HepG2 (cell line): ENCODE measurements around the gene DAG1. TPM values are rescaled to one million over a fixed set of nuclear protein-coding genes. Genes with fewer than 3 reads are reported as not detected.
A peak's percentile ranks its signal among the peaks of the same experiment; 100 is the strongest.

ENCODE experiments used
- FOSL2 ChIP-seq: sonication (generic); formaldehyde crosslinking; IDR thresholded peaks from 2 replicates; pipeline ENCODE4 v1.4.0; 2020; ENCODE audit warnings: missing genetic modification reagents
- GFI1 ChIP-seq: sonication (generic); formaldehyde crosslinking; IDR thresholded peaks from 2 replicates; pipeline ENCODE4 v1.5.0; 2020; ENCODE audit warnings: missing genetic modification reagents, mild to moderate bottlenecking, borderline replicate concordance
- KLF12 ChIP-seq: sonication (generic); formaldehyde crosslinking; IDR thresholded peaks from 2 replicates; pipeline ENCODE4 v1.4.0; 2020; ENCODE audit warnings: missing genetic modification reagents, borderline replicate concordance
- MAX ChIP-seq: IDR thresholded peaks from 2 replicates; pipeline ENCODE4 v1.6.1; 2012; ENCODE audit warnings: inconsistent platforms
- NR0B2 ChIP-seq: sonication (generic); formaldehyde crosslinking; IDR thresholded peaks from 2 replicates; pipeline ENCODE4 v1.4.0; 2020; ENCODE audit warnings: mild to moderate bottlenecking, missing genetic modification reagents
- PRDM15 ChIP-seq: sonication (generic); formaldehyde crosslinking; IDR thresholded peaks from 2 replicates; pipeline ENCODE4 v1.4.0; 2020; ENCODE audit warnings: missing genetic modification reagents
- SALL1 ChIP-seq: sonication (generic); formaldehyde crosslinking; IDR thresholded peaks from 2 replicates; pipeline ENCODE4 v1.8.0; 2022; ENCODE audit warnings: mild to moderate bottlenecking, missing genetic modification reagents
- SMAD9 ChIP-seq: sonication (generic); formaldehyde crosslinking; IDR thresholded peaks from 2 replicates; pipeline ENCODE4 v1.5.1; 2020; ENCODE audit warnings: mild to moderate bottlenecking, missing genetic modification reagents
- SNAPC2 ChIP-seq: sonication (generic); formaldehyde crosslinking; IDR thresholded peaks from 2 replicates; pipeline ENCODE4 v1.8.1; 2022; ENCODE audit warnings: mild to moderate bottlenecking, missing genetic modification reagents
- SOX6 ChIP-seq, 2 experiments: fragments of 450-650 bp in 1 of 2; sonication (generic) in 1 of 2; formaldehyde crosslinking in 1 of 2; IDR thresholded peaks; 2 replicates each; pipeline versions ENCODE4 v1.4.0 to v1.6.1; 2017 to 2020; ENCODE audit warnings: antibody characterized with exemption in 1 of 2, mild to moderate bottlenecking in 1 of 2, missing genetic modification reagents in 1 of 2
- SP4 ChIP-seq: sonication (generic); formaldehyde crosslinking; IDR thresholded peaks from 2 replicates; pipeline ENCODE4 v1.8.1; 2023; ENCODE audit warnings: mild to moderate bottlenecking, missing genetic modification reagents
- XRCC5 ChIP-seq: fragments of 200-400 bp; formaldehyde crosslinking; optimal IDR thresholded peaks from 2 replicates; pipeline ENCODE3; 2017; ENCODE audit warnings: mild to moderate bottlenecking, low read length
- ZNF142 ChIP-seq: sonication (generic); formaldehyde crosslinking; IDR thresholded peaks from 2 replicates; pipeline ENCODE4 v1.4.0; 2020; ENCODE audit warnings: missing genetic modification reagents
- ZNF232 ChIP-seq: sonication (generic); formaldehyde crosslinking; IDR thresholded peaks from 2 replicates; pipeline ENCODE4 v1.4.0; 2020; ENCODE audit warnings: missing genetic modification reagents, borderline replicate concordance
- ZNF362 ChIP-seq: sonication (generic); formaldehyde crosslinking; IDR thresholded peaks from 2 replicates; pipeline ENCODE4 v1.4.0; 2020; ENCODE audit warnings: missing genetic modification reagents, mild to moderate bottlenecking, borderline replicate concordance
- ZNF615 ChIP-seq: sonication (generic); formaldehyde crosslinking; IDR thresholded peaks from 2 replicates; pipeline ENCODE4 v1.5.0; 2020; ENCODE audit warnings: mild to moderate bottlenecking, missing genetic modification reagents, borderline replicate concordance
- polyA plus RNA-seq, 8 experiments: library from polyadenylated mRNA; depleted of rRNA in 3 of 8; stranded (reverse) in 7 of 8; unstranded in 1 of 8; fragments of >200 nt; fragmentation: Illumina TruSeq in 4 of 8; extraction: Trizol in 4 of 8; gene quantifications; 2 replicates each; pipeline versions ENCODE4 v1.2.1 to v1.2.3, GENCODE V29; 2011 to 2016; ENCODE audit warnings: low read depth in 4 of 8, missing spikeins in 1 of 8, mixed read lengths in 1 of 8; ENCODE audit not compliant: insufficient read depth in 1 of 8
- total RNA-seq, 5 experiments: library from RNA; depleted of rRNA; stranded (reverse); fragments of >200 nt; fragmentation: Illumina TruSeq; extraction: Trizol; gene quantifications; 2 replicates each; pipeline ENCODE4 v1.2.3, GENCODE V29; 2016; ENCODE audit warnings: low read depth in 1 of 5

Gene DAG1
- total and polyA plus RNA-seq, 2 of the 13 experiments (the other 11 are each of a cell fraction or from before 2014, with no cell fraction given): 47.3 to 50.4 TPM

- TF ChIP-seq SP4 (peak; percentile 44; the same call in 1 of the 2 replicates), ZNF615 (CRISPR knock-in tag) (0 out of 2 replicates have a peak, but pooled peaks have one; percentile 31), ZNF232 (CRISPR knock-in tag) (0 out of 2 replicates have a peak, but pooled peaks have one; percentile 24), KLF12 (peak; percentile 23; the same call in 1 of the 2 replicates), NR0B2 (CRISPR knock-in tag) (peak; percentile 43; the same call in 1 of the 2 replicates), ZNF142 (CRISPR knock-in tag) (no peak), SOX6 (IDR thresholded peaks at IDR 0.05) (no peak), SOX6 (CRISPR knock-in tag; IDR thresholded peaks at IDR 0.05) (peak; percentile 79), GFI1 (CRISPR knock-in tag) (peak; percentile 67; the same call in 1 of the 2 replicates), SALL1 (CRISPR knock-in tag) (peak; percentile 19), XRCC5 (peak; percentile 21), FOSL2 (CRISPR knock-in tag) (peak; percentile 91), MAX (0 out of 2 replicates have a peak, but pooled peaks have one; percentile 16), SMAD9 (CRISPR knock-in tag) (0 out of 2 replicates have a peak, but pooled peaks have one; percentile 66), ZNF362 (CRISPR knock-in tag) (peak; percentile 91), SNAPC2 (CRISPR knock-in tag) (0 out of 2 replicates have a peak, but pooled peaks have one; percentile 51), PRDM15 (CRISPR knock-in tag) (peak; percentile 95)
Observed at GRCh38 chr3:49465270-49466034, 4.6 kb upstream of the DAG1 start (continued).
